ENCODE measurements around the gene RGS10.

The RGS10 gene

GRCh38 chr10:119498889-119499676 lies 43.4 kb downstream of the RGS10 start:
- Mint-ChIP-seq H3K4me3 (peak overlapping the region; percentile 79), H3K9me3 (no peaks in the 10 kb centered on the region), H3K27ac (peak overlapping the region; percentile 99), H3K27me3 (no peaks in the 10 kb centered on the region), H3K4me1 (peaks cover 91% of the 10 kb centered on the region), H3K36me3 (peaks cover 21% of the 10 kb centered on the region)

- H3K4me3 Mint-ChIP-seq = no peak overlapping the region
- H3K36me3 Mint-ChIP-seq = peaks cover 16% of the 10 kb centered on the region
- peak overlapping the region; percentile 90 for H3K27ac Mint-ChIP-seq
- H3K9me3 Mint-ChIP-seq = no peaks in the 10 kb centered on the region
- no peaks in the 10 kb centered on the region for H3K27me3 Mint-ChIP-seq
- peaks cover 86% of the 10 kb centered on the region for H3K4me1 Mint-ChIP-seq
These were observed 45.3 kb downstream of the RGS10 start for GRCh38 chr10:119497243-119497642.

- Mint-ChIP-seq H3K27ac (peak overlapping the region; percentile 90), H3K4me1 (peaks cover 85% of the 10 kb centered on the region), H3K9me3 (no peaks in the 10 kb centered on the region), H3K36me3 (peaks cover 12% of the 10 kb centered on the region), H3K4me3 (peak overlapping the region; percentile 39), H3K27me3 (no peaks in the 10 kb centered on the region)
These were observed 46.2 kb downstream of the RGS10 start for GRCh38 chr10:119496273-119496672.

DNA sequence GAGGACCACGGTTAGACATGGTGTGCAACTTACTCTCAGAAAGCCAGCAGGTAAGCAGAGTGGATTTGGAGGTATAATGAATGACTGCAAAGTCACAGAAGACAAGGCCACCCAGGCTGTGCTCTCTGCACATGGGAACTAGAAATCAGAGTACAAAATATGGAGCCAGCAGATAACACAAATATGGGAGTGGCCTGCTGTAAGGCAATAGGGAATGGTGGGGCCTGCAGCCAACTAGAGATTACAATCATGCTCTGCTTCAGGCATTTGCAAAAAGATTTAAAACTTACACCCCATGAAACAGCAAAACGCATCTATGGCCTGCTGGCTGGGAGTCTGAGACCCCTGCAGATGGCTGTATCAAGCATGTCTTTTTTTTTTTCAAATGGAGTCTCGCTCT lies 47.0 kb downstream of the RGS10 start:
- H3K27ac Mint-ChIP-seq = no peak overlapping the region
- H3K4me1 Mint-ChIP-seq = peaks cover 78% of the 10 kb centered on the region
- no peaks in the 10 kb centered on the region for H3K27me3 Mint-ChIP-seq
- no peaks in the 10 kb centered on the region for H3K9me3 Mint-ChIP-seq
- H3K36me3 Mint-ChIP-seq = peaks cover 12% of the 10 kb centered on the region
- no peak overlapping the region for H3K4me3 Mint-ChIP-seq

DNA sequence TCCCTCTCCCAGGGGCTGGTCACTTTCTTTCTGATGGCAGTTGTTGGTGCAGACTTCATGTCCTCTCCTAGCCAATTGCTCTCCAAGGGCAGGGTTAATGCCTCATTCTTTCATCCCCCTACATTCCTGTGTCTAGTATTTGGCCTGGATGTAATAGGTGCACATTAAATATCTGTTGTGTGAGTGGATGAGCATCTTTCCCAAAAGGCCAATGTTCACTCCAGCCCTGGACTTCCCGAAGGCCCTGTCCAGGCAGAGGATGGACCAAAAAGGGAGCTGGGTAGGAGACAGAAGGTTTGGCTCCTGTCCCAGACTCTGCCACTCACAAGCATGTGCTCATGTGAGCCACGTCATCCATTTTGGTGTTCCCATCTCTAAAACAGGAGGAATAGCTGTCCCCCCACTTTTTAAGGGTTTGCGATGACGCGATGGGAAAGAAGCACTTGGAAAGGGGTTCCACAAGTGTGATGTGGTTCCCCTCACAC lies 47.5 kb downstream of the RGS10 start:
- Mint-ChIP-seq H3K4me3 (no peak overlapping the region), H3K36me3 (peaks cover 9% of the 10 kb centered on the region), H3K9me3 (no peaks in the 10 kb centered on the region), H3K27me3 (no peaks in the 10 kb centered on the region), H3K27ac (peak overlapping the region; percentile 92), H3K4me1 (peaks cover 77% of the 10 kb centered on the region)

- no peaks in the 10 kb centered on the region for H3K27me3 Mint-ChIP-seq
- peaks cover 76% of the 10 kb centered on the region for H3K4me1 Mint-ChIP-seq
These were observed 48.1 kb downstream of the RGS10 start for GRCh38 chr10:119494236-119495020.

DNA sequence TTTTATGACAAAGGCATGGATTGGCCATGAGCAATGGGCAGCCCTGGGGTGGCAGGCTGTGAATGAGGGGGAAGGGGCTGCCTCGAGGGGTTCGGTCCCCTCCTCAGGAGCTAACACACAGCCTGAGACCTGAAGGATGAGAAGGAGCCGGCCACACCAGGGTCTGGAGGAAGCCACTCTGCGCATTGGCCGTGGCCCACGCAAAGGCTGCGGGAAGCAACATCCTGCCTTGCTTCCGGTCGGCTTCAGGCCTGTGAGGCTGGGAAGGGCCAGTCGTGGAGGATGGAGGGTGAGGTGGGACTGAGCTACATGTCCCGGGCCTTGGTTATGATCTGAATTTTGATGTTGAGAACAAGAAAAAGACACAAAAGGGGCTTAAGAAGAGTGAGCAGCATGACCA lies 49.4 kb downstream of the RGS10 start:
- H3K27ac Mint-ChIP-seq = peak overlapping the region; percentile 62
- H3K27me3 Mint-ChIP-seq = no peaks in the 10 kb centered on the region
- H3K9me3 Mint-ChIP-seq = no peaks in the 10 kb centered on the region
- peak overlapping the region; percentile 23 for H3K4me3 Mint-ChIP-seq
- no peaks in the 10 kb centered on the region for H3K36me3 Mint-ChIP-seq
- peaks cover 72% of the 10 kb centered on the region for H3K4me1 Mint-ChIP-seq

More at GRCh38 chr10:119494236-119495020, 48.1 kb downstream of the RGS10 start:
- peak overlapping the region; percentile 92 for H3K27ac Mint-ChIP-seq
- H3K36me3 Mint-ChIP-seq = peaks cover 7% of the 10 kb centered on the region
- H3K4me3 Mint-ChIP-seq = peak overlapping the region; percentile 30
- no peaks in the 10 kb centered on the region for H3K9me3 Mint-ChIP-seq

GRCh38 chr10:119491966-119492757 lies 50.4 kb downstream of the RGS10 start:
- no peaks in the 10 kb centered on the region for H3K36me3 Mint-ChIP-seq
- no peaks in the 10 kb centered on the region for H3K27me3 Mint-ChIP-seq
- H3K4me3 Mint-ChIP-seq = no peak overlapping the region
- H3K9me3 Mint-ChIP-seq = no peaks in the 10 kb centered on the region
- H3K4me1 Mint-ChIP-seq = peaks cover 68% of the 10 kb centered on the region
- peak overlapping the region; percentile 55 for H3K27ac Mint-ChIP-seq

GRCh38 chr10:119489991-119490326 lies 52.6 kb downstream of the RGS10 start:
- Mint-ChIP-seq H3K4me1 (peaks cover 52% of the 10 kb centered on the region), H3K36me3 (no peaks in the 10 kb centered on the region), H3K4me3 (peak overlapping the region; percentile 86)

GRCh38 chr10:119488675-119489074 lies 53.8 kb downstream of the RGS10 start:
- H3K27ac Mint-ChIP-seq = peak overlapping the region; percentile 96
- H3K4me1 Mint-ChIP-seq = peaks cover 39% of the 10 kb centered on the region
- no peaks in the 10 kb centered on the region for H3K36me3 Mint-ChIP-seq
- peak overlapping the region; percentile 51 for H3K4me3 Mint-ChIP-seq
- no peaks in the 10 kb centered on the region for H3K27me3 Mint-ChIP-seq
- no peaks in the 10 kb centered on the region for H3K9me3 Mint-ChIP-seq

More at GRCh38 chr10:119489991-119490326, 52.6 kb downstream of the RGS10 start:
- Mint-ChIP-seq H3K27me3 (no peaks in the 10 kb centered on the region), H3K9me3 (no peaks in the 10 kb centered on the region), H3K27ac (peak overlapping the region; percentile 96)

- Mint-ChIP-seq H3K27ac (no peak overlapping the region), H3K27me3 (no peaks in the 10 kb centered on the region), H3K4me1 (peaks cover 20% of the 10 kb centered on the region), H3K9me3 (no peaks in the 10 kb centered on the region), H3K4me3 (no peak overlapping the region), H3K36me3 (no peaks in the 10 kb centered on the region)
These were observed 58.7 kb downstream of the RGS10 start for GRCh38 chr10:119483839-119484238.

GRCh38 chr10:119483001-119483400 lies 59.5 kb downstream of the RGS10 start:
- H3K27ac Mint-ChIP-seq = no peak overlapping the region
- no peak overlapping the region for H3K4me3 Mint-ChIP-seq
- H3K4me1 Mint-ChIP-seq = peaks cover 24% of the 10 kb centered on the region
- H3K36me3 Mint-ChIP-seq = no peaks in the 10 kb centered on the region
- no peaks in the 10 kb centered on the region for H3K9me3 Mint-ChIP-seq
- no peaks in the 10 kb centered on the region for H3K27me3 Mint-ChIP-seq

- Mint-ChIP-seq H3K36me3 (no peaks in the 10 kb centered on the region), H3K27me3 (no peaks in the 10 kb centered on the region), H3K27ac (no peak overlapping the region), H3K4me3 (no peak overlapping the region), H3K4me1 (peaks cover 28% of the 10 kb centered on the region), H3K9me3 (no peaks in the 10 kb centered on the region)
These were observed 60.6 kb downstream of the RGS10 start for GRCh38 chr10:119481781-119482426.

- H3K36me3 Mint-ChIP-seq = no peaks in the 10 kb centered on the region
- no peak overlapping the region for H3K4me3 Mint-ChIP-seq
- no peaks in the 10 kb centered on the region for H3K27me3 Mint-ChIP-seq
- H3K9me3 Mint-ChIP-seq = no peaks in the 10 kb centered on the region
- no peak overlapping the region for H3K27ac Mint-ChIP-seq
- peaks cover 29% of the 10 kb centered on the region for H3K4me1 Mint-ChIP-seq
These were observed 61.9 kb downstream of the RGS10 start for GRCh38 chr10:119480667-119481066.

- no peaks in the 10 kb centered on the region for H3K36me3 Mint-ChIP-seq
- no peaks in the 10 kb centered on the region for H3K9me3 Mint-ChIP-seq
- peaks cover 29% of the 10 kb centered on the region for H3K4me1 Mint-ChIP-seq
- no peak overlapping the region for H3K27ac Mint-ChIP-seq
- no peaks in the 10 kb centered on the region for H3K27me3 Mint-ChIP-seq
- no peak overlapping the region for H3K4me3 Mint-ChIP-seq
These were observed 63.0 kb downstream of the RGS10 start for GRCh38 chr10:119479532-119479931.

All from activated naive CD4-positive, alpha-beta T cell treated with anti-CD3 and anti-CD28 coated beads, Interleukin-2, amount 50 U/mL, for 24 hours (primary cell).